ENCODE measurements around the gene FMOD. TPM values are rescaled to one million over a fixed set of nuclear protein-coding genes. Genes with fewer than 3 reads are reported as not detected.

The FMOD gene
- total and polyA plus RNA-seq, 2 donors (not counting 3 experiments of a cell fraction or from before 2014, with no cell fraction given), result 0.11 to 0.12 TPM

DNA sequence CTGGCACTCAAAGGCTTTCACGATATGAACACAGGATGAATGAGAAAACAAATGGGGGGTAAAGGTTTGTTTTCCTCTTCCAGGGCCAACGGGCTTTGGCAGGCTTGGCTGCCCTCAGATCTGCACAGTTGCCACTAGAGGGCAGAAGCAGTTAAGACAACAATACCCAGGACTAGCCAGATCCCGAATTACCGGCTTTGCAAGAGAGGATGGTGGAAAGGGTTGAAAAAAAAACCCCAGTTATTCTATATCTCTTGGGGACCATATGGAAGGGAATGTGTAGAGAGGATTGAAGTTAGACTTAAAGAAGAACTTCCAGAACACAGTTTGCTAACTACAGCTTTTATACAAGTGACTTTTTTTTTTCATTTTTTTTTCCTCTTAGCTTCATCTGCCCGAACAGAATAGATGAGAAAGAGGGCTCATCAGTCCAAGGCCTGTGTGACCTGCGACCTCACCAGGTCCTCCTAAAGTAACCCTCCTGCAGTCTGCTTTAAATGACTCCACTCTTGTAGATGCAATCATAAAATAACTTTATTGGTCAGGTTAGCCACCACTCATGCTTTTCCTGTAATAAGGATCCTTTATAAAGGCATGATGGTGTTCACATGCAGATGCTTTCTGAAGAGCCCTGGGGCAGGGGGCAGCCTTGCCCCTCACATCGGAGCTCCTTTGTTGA lies 10.7 kb downstream of the FMOD start:
- H3K27ac ChIP-seq (ENCODE audit: insufficient read depth, low read depth, low read length), result no peak overlapping the region
- H3K36me3 ChIP-seq (ENCODE audit: control insufficient read depth in 2 of 2, extremely low read depth in 1 of 2, insufficient read depth in 2 of 2, low read length in 2 of 2), result no peaks in the 10 kb centered on the region
- CTCF ChIA-PET, result interaction anchor here (0.5 to 30.6 kb wide), 19 partner anchors 13 to 465 kb away, joined by 3 to 1014 read pairs (median 5); partner anchors contain the start of gene FMOD
- BruUV-seq (replicated peaks), result no TSS peak
- no peak overlapping the region for H2AFZ ChIP-seq (ENCODE audit: low read depth, low read length)
- FAIRE-seq, result peak; percentile 95
- TF ChIP-seq EZH2 (IDR thresholded peaks at IDR 0.05; ENCODE audit: borderline replicate concordance, low read depth, low read length, severe bottlenecking) (peak; percentile 71), POLR2A (IDR thresholded peaks at IDR 0.05; ENCODE audit: low read depth, low read length) (no peak), MYC (IDR thresholded peaks at IDR 0.05; ENCODE audit: low read depth, low read length) (no peak), POLR2AphosphoS5 (IDR thresholded peaks at IDR 0.05; ENCODE audit: insufficient read depth, low read depth, low read length) (no peak), JUN (IDR thresholded peaks at IDR 0.05; ENCODE audit: borderline replicate concordance, insufficient read depth, insufficient read length, low read depth) (no peak)
- TF ChIP-seq, protein P1, sequence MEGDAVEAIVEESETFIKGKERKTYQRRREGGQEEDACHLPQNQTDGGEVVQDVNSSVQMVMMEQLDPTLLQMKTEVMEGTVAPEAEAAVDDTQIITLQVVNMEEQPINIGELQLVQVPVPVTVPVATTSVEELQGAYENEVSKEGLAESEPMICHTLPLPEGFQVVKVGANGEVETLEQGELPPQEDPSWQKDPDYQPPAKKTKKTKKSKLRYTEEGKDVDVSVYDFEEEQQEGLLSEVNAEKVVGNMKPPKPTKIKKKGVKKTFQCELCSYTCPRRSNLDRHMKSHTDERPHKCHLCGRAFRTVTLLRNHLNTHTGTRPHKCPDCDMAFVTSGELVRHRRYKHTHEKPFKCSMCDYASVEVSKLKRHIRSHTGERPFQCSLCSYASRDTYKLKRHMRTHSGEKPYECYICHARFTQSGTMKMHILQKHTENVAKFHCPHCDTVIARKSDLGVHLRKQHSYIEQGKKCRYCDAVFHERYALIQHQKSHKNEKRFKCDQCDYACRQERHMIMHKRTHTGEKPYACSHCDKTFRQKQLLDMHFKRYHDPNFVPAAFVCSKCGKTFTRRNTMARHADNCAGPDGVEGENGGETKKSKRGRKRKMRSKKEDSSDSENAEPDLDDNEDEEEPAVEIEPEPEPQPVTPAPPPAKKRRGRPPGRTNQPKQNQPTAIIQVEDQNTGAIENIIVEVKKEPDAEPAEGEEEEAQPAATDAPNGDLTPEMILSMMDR (IDR thresholded peaks at IDR 0.05; ENCODE audit: extremely low read depth in 1 of 2, insufficient read depth in 1 of 2, low read depth in 1 of 2, low read length in 2 of 2), result peak; percentile 82 to 89
- intact Hi-C loops (cut with micrococcal nuclease), result loop anchor here (1.0 kb wide), 3 partner anchors 100 to 360 kb away; no protein-coding TSS in a partner anchor
- no peaks in the 10 kb centered on the region for H3K79me2 ChIP-seq (ENCODE audit: control insufficient read depth, insufficient read depth, low read length)
- no peak overlapping the region for H3K4me2 ChIP-seq (ENCODE audit: insufficient read depth, low read length)
- H3K9me1 ChIP-seq (replicated peaks; ENCODE audit: control insufficient read depth, extremely low read depth, insufficient read depth, low read length), result no peaks in the 10 kb centered on the region
- H3K4me3 ChIP-seq (replicated peaks in 1 of 3; ENCODE audit: insufficient read depth in 1 of 3, low read depth in 1 of 3, low read length in 3 of 3), result no peak overlapping the region
- peak; percentile 76 for DNase-seq (ENCODE audit: low read depth, low spot score)
- no peaks in the 10 kb centered on the region for H3K9me3 ChIP-seq (replicated peaks; ENCODE audit: control insufficient read depth, insufficient read depth, low read length)
- POLR2A ChIA-PET, result no interaction called here
- no peaks in the 10 kb centered on the region for H3K4me1 ChIP-seq (ENCODE audit: control insufficient read depth, extremely low read depth, insufficient read depth, low read length)
- dilution Hi-C loops (cut with MboI; ENCODE audit: extremely low pct_ligation_motif_present, low sequenced_read_pairs), result no loop called here
- H3K9ac ChIP-seq (replicated peaks; ENCODE audit: extremely low read depth, insufficient read depth, low read length), result no peak overlapping the region
- H3K27me3 ChIP-seq (ENCODE audit: control insufficient read depth in 2 of 2, insufficient read depth in 2 of 2, low read length in 2 of 2), result peaks cover 33 to 41% of the 10 kb centered on the region in 2 experiments
- no peaks in the 10 kb centered on the region for H4K20me1 ChIP-seq (replicated peaks; ENCODE audit: control insufficient read depth, extremely low read depth, insufficient read depth, low read length)
